Activated CD4-positive, alpha-beta T cell treated with anti-CD3 and anti-CD28 coated beads, Interleukin-2, amount 50 U/mL, for 48 hours (primary cell): ENCODE results near the gene NPPC.
"Not testable (repeated sequence)": the region's sequence is repeated elsewhere in the genome, so short reads cannot be mapped to it uniquely, and the experiment has no call there.

Source experiments
- DNase-seq, 2 experiments: peaks; one replicate each; pipeline ENCODE4 v3.0.0-alpha.2; 2020

Gene NPPC, protein sequence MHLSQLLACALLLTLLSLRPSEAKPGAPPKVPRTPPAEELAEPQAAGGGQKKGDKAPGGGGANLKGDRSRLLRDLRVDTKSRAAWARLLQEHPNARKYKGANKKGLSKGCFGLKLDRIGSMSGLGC

DNA sequence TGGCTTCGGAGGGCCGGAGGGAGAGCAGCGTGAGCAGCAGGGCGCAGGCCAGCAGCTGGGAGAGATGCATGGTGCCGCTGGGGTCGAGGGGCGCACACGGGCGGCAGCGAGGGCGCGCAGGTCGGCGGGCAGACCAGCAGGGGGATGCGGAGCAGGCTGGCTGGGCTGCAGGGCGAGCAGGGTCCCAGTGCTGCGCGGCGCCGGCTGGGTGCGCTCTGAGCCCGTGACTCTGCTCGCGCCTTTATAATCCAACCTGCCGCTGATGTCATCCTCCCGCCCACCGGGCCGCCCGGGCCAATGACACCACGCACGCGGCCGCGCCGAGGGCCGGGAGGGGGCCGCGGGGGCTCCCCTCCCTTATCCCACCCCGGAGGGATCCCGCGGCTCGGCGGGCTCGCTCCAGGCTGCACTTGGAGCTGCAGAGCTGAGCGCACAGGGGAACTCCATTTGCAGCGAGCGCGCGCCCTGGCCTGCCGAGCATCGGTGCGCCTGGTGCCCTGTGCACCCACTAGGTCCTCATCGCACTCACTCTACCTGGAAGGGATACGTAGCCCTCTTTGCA, at the start of gene NPPC:
Gene NPPC (minus strand): TSS at position 217 of the 562 bp plus-strand sequence. CDS start 147 bp downstream, at position 70.
- peak; percentile 78 to 81 for DNase-seq

DNA sequence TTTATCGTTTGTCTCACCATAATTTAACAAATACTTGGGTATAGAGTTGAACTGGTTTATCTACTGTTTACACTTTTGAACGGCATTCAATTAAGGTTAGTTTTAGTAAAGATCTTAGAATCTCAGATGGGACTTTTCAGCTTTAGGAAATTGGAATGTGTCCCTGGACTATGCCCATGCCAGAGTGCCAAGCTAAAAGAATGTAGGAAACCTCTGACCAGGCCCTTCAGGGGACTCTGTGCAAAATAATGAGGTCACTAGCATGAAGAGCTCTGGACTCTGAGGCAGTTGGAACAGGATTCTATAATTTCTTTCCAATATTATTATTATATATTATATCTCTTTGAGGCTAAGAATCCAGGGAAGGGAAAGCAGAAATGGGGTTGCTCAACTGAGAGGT, 48.8 kb upstream of the NPPC start:
- no peak for DNase-seq

DNA sequence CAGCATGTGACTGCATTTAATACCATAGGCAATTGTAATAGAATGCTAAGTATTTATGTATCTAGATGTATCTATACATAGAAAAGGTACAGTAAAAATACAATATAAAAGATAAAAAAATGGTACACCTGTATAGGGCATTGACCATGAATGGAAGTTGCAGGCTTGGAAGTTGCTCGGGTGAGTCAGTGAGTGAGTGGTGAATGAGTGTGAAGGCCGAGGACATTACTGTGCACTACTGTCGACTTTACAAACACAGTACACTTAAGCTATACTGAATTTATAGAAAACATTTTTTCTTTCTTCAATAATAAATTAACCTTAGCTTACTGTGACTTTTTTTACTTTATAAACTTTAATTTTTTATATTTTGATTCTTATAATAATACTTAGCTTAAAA, 44.3 kb upstream of the NPPC start:
- DNase-seq, result no peak

DNA sequence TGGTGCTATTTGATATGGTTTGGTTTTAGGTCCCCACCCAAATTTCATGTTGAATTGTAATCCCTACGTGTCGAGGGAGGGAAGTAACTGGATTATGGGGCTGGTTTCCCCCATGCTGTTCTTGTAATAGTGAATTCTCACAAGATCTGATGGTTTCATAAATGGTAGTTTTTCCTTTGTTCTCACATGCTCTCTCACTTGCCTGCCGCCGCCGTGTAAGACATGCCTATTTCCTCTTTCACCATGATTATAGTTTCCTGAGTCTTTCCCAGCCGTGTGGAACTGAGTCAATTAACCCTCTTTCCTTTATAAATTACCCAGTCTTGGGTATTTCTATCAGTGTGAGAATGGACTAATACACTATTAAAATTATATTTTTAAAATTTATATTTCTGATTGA, 42.6 kb upstream of the NPPC start:
- DNase-seq, result no peak

DNA sequence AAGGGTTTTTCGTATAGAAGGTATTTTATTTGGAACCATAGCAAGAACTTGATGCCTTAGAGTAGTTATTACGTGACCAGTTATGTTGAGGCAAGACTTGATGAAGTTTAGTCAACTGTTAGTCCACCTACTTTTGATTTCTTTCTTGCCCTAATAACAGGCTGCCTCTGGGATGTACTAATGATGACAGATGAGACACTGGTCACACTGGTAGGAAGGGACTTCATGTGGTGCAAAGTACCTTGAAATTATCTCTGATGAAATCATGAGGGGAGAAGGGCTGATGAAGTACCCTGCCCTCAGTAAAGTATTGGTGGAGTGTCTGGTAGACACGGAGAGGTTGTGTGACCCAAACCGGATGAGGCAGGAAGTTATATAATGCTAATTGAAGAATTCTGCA, 40.7 kb upstream of the NPPC start:
- DNase-seq, result no peak

DNA sequence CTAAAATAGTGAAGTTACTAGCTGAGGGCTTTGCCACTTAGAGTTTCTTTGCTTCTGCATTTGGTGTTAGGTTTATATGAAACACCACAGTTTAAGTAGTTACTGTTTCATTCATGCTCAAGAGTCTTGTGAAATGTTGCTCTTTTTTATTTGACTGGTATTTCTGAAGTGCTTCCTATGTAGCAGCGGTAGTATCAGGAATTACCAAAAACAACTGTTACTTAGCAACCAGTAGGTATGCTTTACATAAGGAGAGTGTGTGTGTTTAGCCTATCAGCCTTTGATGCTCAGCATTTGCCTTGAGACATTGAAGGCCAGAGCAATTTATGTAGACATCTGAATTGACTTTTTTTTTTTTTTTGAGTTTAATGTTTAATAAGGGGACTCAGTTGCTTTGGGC, 38.9 kb upstream of the NPPC start:
- no peak for DNase-seq

DNA sequence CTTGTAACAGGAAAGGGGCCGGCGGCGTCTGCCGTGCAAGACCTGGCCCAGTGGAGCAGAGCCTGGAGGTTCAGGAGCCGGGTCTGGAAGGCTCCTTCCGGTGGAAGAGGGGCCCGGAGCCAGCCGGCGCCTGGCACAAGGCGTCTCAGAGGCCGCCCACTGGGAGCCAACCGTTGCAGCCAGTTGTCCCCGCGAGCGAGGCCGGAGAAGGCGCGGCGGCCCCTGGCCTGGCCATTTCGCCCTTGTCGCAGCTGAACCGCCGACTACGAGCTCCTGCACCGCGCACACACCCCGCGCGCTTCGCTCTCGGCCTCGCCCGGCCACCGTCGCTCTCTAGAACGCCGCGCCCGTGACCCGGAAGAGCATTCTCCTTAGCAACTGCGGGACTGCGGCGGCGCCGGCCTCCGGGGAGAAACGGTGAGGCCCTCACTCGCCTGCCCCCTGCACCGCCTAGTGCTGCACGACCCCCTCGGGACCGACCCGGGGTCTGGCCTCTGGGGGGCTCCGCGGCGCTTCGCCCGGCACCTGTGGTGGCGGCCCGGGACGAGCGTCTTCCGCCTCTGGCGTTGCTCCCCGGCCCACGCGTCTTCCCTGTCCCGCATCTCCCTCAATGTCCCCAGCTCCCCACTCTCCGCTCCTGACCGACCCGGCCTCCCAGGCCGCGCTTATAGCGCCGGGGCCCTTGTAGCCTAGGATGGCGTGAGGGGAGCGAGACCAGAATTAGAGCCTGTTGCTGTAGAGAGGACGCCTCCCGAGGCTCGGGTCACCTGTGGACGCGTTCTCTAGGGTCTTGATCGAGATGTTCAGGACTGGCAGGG, 35.4 kb upstream of the NPPC start, which contains the start of gene DIS3L2:
Gene DIS3L2 (plus strand): TSS at position 365 of the 818 bp plus-strand sequence. CDS start 53,215 bp downstream, outside the sequence.
- peak; percentile 80 for DNase-seq

DNA sequence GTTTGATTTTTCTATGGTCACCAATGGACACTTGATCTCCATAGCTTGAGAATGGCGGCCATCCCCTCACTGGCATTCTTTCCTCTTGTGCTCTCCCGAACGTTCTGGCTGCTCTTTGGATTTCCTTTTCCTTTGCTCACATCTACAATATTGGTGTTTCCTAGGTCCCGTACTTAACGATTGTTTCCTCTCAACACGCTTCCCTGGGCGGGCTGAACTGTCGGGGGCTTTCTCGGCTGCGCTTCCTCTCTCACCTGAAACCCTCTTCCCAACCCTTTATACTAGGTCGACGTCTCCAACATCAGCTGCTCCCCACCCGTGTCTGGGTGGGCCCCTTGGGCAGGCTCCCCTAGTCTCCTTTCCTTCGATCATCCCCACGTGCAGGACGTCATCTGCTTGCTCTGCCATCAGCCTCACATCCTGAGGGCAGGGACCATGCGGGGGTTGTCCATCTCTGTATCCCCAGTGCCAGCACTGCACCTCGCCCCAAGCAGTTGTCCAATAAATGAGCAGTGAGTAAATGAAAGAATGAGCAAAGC, 34.7 kb upstream of the NPPC start:
- DNase-seq, result peak in 1 of 2 experiments; percentile 57

DNA sequence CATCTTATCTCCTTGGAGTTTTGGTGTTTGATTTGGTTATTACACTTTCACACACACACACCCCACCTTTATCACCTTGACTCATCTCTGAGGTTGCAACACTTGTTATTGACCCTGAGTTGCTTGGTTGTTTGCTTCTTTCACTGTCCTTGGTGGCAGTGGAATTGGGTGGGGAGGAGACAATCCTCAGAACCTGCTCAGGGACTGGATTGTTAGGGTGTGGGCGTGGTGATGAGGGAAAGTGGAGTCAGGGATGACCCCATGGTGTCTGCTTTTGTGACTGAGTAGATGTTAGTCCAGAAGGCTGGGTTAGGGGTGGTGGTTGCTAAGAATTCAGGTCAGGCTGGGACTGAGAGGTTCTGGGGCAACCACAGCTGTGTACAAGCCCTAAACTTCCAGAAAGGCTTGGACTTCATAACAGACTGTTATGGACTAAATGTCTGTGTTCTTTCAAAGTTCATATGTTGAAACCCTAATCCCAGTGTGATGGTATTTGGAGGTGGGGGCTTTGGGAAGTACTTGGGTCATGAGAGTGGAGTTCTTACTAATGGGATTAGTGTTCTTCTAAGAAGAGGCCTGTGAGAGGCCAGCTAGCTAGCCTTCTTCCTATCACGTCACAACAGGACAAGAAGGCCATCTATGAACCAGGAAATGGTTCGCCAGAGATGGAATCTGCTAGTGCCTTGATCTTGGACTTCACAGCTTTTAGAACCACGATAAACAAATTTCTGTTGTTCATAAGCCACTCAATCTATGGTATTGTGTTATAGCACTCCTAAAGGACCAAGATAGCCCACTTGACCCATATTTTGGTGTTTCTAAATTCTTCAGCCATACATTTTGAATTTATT, 31.9 kb upstream of the NPPC start:
- DNase-seq, result no peak

DNA sequence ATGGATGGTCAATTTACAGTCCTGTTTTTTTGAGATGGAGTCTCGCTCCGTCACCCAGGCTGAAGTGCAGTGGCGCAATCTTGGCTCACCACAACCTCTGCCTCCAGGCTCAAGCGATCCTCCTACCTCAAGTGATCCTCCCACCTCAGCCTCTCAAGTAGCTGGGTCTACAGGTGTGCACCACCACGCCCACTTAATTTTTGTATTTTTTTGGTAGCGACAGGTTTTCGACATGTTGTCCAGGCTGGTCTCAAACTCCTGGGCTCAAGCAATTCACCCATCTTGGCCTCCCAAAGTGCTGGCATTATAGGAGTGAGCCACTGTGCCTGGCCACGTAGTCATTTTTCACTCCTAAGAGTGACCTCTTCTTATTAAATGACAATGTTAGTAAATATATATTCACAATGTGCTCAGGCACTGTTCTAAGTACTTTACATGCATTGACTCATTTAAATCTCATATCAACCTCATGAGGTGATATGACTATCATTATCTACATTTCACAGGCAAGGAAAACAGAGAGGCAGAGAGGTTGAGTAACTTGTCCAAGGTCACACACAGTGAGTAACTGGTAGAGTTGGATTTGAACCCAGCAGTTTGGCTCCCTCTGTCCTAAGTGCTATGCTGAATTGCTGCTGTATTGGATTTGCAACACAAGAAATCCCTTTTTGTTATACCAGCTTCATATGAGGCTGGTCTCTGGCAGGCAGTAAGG, 29.7 kb upstream of the NPPC start:
- DNase-seq, result no peak

DNA sequence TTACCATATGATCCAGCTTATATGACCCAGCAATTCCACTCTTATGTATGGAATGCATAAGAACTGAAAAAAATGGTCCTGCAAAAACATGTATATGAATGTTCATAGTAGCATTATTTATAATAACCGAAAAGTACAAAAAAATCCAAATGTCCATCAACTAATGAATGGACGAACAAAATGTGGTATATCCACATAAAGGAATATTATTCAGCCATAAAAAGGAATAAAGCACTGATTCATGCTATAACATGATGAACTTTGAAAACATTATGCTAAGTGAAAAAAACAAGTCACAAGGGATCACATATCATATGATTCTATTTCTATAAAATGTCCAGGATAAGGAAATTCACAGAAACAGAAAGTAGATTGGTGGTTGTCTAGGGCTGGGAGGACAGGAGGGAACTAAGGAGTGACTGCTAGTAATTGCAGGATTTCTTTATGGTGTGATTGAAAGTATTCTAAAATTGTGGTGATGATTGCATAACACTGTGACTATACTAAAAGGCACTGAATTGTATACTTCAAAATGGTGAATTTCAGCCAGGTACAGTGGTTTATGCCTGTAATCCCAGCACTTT, 25.3 kb upstream of the NPPC start:
- DNase-seq, result no peak

DNA sequence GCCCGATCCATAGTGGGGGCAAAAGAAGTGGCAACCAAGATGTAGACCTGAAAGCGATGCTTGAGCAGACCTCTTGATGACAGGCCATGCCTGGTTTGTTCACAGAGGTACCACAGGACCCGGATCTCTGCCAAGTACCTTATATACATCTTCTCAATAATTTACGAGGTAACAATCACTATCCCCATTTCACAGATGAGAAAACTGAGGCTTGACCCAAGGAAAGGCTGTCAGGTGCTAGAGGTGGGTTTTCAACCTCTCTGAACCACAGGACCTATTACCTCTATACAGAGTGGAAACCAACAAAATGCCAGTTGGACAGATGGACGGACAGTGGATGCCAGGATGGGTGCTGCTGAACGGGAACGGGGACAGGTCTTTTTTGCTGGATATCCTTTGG, 21.5 kb upstream of the NPPC start:
- no peak for DNase-seq

DNA sequence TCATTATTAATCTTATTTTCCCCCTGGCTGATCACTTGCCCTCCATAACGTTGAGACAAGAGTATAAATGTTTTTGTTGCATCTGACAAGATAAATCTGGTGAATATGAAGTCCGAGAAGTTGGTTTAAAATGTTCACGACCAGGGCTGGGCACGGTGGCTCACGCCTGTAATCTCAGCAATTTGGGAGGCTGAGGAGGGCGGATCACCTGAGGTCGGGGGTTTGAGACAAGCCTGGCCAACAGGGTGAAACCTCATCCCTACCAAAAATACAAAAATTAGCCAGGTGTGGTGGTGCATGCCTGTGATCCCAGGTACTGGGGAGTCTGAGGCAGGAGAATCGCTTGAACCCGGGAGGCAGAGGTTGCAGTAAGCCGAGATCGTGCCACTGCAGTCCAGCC, 20.9 kb upstream of the NPPC start:
- DNase-seq, result not testable (repeated sequence)

DNA sequence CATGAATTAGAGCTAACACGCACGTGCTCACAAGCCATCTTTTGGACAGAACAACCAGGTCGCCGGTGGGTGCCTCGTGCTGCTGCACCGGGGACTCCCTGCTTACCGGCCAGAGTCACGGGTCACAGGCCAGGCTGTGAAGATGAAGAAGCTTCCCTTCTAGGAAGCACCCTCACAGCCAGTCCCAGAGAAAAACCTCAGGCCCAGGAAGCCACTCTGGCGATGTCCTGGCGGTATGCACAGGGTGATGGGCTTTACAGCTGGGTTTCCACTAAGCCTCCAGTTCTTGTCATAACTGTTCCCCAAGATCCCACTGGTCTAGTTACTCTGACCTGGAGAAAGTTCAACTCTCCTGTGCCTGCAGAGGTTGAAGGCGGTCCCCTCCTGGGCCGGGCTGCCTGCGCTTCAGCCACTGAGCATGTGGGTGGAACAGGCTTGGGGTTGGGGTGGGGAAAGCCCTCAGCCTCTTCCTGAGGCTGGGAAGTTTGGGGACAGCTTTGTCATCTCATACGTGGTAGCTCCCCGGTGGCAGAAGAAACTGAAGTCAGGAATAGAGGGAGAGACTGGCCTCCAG, 20.1 kb upstream of the NPPC start:
- no peak for DNase-seq

DNA sequence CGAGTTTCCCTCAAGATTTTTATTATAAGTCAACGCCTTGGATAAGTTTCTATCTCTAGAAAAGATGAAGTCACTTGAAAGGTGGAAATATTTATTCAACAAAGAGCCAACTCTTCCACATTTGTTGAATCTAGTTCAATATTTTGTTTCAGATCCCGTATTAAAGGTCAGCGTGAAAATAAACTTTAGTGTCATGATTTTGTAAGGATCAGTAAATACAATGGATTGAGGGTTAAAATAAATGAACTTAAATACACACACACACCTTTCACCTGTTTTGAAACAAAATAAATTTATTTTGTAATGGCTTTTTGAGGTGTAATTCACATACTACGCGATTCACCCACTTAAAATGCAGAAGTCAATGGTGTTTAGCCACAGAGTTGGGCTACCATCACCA, 16.0 kb upstream of the NPPC start:
- no peak for DNase-seq

DNA sequence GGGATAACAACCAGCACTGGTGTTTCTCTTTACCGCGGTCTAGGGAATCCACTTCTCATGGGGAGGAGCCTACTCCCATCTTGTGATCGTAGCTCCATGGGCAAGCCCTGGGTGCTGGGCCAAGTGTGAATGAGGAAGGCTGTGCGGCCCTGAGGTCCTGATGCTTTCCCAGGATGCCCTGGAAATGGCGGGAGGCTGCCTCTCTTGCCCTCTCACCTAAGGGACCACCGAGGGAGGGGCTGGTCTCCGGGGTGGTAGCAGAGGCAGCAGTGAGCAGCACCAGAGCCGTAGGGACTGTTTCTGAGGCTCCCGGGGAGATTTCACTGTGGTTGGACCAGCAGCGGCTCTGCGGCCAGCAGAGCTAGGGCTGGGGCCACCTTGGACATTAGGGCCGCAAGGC, 15.5 kb upstream of the NPPC start:
- DNase-seq, result no peak

DNA sequence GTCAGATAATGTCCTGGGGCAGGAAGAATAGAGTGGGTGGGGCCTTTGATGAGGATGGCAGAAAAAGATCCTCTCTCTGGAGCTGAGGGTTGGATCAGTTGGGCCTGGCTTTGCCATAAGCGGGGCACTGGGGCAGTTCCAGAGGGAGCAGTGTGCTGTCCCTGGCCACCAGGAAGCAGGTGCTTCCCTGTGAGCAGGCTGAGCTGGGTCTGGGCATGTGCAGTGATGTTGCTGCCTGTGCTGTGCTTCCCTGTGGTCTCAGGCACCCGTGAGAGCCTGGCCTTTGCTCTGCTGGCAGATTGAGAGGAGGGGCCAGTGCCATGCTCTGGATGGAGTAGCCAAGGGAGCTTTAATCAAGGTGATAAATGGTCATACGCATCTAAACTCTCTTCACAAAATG, 14.6 kb upstream of the NPPC start:
- no peak for DNase-seq

DNA sequence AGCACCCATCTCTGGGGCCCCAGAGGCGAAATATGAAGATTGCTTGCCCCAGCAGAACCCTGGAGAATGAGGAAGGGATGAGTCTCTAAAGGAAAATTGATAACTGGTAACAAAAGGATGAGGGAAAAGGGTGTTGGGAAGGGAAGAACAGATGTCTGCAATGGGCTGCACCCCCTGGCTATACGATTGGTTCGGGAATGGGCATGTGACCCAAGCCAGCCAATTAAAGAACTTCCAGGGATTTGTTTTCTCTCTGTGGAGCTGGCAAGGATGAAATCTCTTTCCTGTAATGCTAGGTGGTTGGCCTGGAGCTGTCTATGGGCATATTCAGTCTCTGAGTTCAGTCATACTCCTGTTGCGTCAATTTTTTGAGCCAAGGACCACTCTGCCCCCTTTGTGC, 12.8 kb upstream of the NPPC start:
- no peak for DNase-seq

DNA sequence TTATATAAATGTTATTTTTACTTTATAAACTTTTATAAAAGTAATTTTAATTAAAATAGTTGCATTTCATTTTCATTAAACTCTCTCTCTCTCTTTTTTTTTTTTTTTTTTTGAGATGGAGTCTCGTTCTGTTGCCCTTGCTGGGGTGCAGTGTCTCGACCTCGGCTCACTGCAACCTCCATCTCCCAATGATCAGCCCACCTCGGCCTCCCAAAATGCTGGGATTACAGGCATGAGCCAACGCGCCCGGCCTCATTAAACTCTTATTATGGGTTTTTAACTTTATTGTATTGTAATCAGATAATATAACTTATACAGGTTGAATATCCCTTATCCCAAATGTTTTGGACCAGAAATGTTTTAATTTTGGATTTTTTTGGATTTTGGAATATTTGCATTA, 10.9 kb upstream of the NPPC start:
- DNase-seq, result no peak

DNA sequence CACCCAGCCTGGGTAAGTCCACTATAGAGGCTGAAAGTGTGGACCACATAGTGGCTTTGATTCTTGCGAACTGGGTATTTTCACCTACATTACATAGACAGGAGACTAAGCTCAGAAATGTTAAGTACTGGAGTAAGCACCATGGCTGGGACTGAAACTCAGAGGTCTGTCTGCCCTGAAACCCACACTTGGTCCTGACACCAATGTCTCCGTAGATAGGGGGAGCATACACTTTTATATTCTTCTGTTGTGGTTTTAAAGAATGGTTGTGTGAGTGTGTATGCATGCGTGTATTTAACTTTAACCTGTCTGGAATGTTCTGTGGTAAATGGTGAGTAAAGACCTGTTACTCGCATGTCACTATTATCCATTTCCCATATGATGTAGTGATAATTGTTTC, 10.3 kb upstream of the NPPC start:
- DNase-seq, result no peak

DNA sequence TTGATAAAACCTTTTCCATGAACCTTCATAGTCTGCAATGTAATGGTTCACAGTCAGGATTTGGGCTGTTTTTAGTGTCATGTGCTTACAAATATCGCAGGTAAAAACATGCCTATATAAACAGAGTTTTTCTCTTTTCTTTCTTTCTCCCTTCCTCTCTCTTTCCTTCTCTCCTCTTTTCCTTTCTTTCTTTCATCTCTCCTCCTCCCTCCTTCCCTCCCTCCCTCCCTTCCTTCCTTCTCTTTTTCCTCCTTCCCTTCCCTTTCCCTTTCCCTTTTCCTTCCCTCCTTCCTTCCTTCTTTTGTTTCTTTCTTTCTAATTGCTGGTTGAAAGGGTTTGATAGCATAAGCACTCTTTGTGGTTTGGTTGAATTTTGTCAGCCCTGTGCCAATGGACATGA, 9.6 kb upstream of the NPPC start:
- DNase-seq, result no peak

DNA sequence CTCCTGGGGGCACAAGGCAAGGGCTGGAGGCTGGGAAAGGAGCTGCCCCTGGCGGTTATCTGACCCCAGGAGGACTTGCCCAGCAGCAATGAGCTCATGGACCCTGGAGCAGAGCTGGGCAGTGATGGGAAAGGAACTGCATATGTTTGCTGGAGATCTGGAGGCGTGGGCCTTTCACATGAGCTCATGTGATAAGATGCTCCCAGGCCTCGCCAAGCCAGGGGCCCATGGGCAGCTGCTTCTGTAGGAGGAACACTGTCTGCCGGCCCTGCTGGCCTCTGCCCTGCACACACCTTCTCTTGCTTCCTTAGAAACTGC, 9.0 kb upstream of the NPPC start:
- no peak for DNase-seq
